Osteocyte (in vitro differentiated cells): ENCODE results near the gene VDR. TPM values are rescaled to one million over a fixed set of nuclear protein-coding genes. Genes with fewer than 3 reads are reported as not detected.

Experiments
- DNase-seq: peaks from one replicate; pipeline ENCODE4 v3.0.0; 2021; ENCODE audit warnings: mixed read lengths; ENCODE audit not compliant: unreplicated experiment; ENCODE audit errors: extremely low spot score
- H3K27ac Mint-ChIP-seq: one replicate; pipeline ENCODE4 v1.8.0; 2021; ENCODE audit warnings: mild to moderate bottlenecking, mixed read lengths; ENCODE audit not compliant: unreplicated experiment
- H3K27me3 Mint-ChIP-seq: one replicate; pipeline ENCODE4 v1.8.0; 2021; ENCODE audit warnings: mixed read lengths; ENCODE audit not compliant: unreplicated experiment
- H3K36me3 Mint-ChIP-seq: one replicate; pipeline ENCODE4 v1.8.0; 2021; ENCODE audit warnings: mixed read lengths; ENCODE audit not compliant: unreplicated experiment
- H3K4me1 Mint-ChIP-seq: one replicate; pipeline ENCODE4 v1.8.0; 2021; ENCODE audit warnings: mixed read lengths; ENCODE audit not compliant: unreplicated experiment
- H3K4me3 Mint-ChIP-seq: one replicate; pipeline ENCODE4 v1.8.0; 2021; ENCODE audit warnings: mild to moderate bottlenecking, moderate library complexity, mixed read lengths; ENCODE audit not compliant: unreplicated experiment
- H3K9me3 Mint-ChIP-seq: one replicate; pipeline ENCODE4 v1.8.0; 2021; ENCODE audit warnings: mixed read lengths; ENCODE audit not compliant: unreplicated experiment
- total RNA-seq: library from RNA; stranded (reverse); gene quantifications from 2 replicates; pipeline ENCODE4 v1.2.1, GENCODE V29; 2021
- TF ChIP-seq, protein P1 (sequence below): fragments of 200-600 bp; sonication (generic); IDR thresholded peaks from 2 replicates; pipeline ENCODE4 v1.5.0; 2021; ENCODE audit warnings: antibody characterized with exemption, mild to moderate bottlenecking, moderate library complexity

The VDR gene
- total RNA-seq, 1 donor from 2014 or later = 2.7 TPM

DNA sequence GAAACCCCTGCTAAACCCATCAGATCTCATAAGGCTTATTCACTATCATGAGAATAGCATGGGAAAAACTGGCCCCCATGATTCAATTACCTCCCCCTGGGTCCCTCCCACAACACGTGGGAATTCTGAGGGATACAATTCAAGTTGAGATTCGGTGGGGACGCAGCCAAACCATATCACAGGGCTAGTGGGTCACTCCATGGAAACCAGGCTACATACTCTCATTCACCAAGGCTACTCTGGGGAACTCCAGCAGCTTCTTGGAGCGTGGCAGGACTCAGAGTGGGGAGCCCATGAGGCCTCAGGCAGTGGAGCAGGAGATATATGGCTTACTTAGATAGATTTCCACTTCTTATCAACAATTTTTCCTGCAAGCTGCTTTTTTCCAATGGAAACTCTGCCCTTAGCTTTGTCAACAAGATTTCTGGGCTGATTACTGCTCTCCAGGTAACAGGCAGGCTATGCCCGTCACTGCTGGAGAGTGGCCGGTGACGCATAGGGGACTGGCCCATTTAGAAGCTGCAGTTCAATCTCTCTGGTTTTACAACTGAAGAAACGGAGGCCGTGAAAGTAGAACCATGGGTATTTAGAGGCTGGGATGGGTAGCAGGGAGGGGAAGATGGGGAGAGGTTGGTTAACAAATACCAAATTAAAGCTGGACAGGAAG lies 16.5 kb downstream of the VDR start:
- TF ChIP-seq, protein P1, sequence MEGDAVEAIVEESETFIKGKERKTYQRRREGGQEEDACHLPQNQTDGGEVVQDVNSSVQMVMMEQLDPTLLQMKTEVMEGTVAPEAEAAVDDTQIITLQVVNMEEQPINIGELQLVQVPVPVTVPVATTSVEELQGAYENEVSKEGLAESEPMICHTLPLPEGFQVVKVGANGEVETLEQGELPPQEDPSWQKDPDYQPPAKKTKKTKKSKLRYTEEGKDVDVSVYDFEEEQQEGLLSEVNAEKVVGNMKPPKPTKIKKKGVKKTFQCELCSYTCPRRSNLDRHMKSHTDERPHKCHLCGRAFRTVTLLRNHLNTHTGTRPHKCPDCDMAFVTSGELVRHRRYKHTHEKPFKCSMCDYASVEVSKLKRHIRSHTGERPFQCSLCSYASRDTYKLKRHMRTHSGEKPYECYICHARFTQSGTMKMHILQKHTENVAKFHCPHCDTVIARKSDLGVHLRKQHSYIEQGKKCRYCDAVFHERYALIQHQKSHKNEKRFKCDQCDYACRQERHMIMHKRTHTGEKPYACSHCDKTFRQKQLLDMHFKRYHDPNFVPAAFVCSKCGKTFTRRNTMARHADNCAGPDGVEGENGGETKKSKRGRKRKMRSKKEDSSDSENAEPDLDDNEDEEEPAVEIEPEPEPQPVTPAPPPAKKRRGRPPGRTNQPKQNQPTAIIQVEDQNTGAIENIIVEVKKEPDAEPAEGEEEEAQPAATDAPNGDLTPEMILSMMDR = no peak
- Mint-ChIP-seq H3K36me3 (no peaks in the 10 kb centered on the region), H3K4me3 (no peak overlapping the region), H3K4me1 (no peaks in the 10 kb centered on the region), H3K27me3 (no peaks in the 10 kb centered on the region), H3K27ac (no peak overlapping the region), H3K9me3 (no peaks in the 10 kb centered on the region)
- no peak for DNase-seq

DNA sequence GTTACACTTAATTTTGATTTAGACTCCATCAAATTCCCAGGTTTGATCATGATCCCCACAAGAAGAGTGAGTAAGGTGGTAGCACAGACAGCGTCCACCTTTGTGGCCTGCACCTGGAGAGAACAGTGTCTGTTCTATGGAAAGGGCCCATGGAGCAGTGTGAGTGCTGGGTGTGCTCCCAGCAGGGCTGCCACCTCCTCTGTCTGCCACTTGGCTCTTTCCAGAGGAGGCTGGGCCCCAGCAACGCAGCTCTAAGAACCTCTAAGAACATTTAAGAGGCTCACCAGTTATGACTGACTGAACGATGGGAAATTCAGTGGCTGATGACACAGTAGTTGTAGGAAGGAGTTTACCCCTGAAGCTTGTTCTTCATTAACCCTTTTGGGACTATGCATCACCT lies 17.3 kb downstream of the VDR start:
- Mint-ChIP-seq H3K36me3 (no peaks in the 10 kb centered on the region), H3K4me1 (peaks cover 4% of the 10 kb centered on the region), H3K27me3 (no peaks in the 10 kb centered on the region), H3K27ac (no peak overlapping the region), H3K9me3 (no peaks in the 10 kb centered on the region), H3K4me3 (no peak overlapping the region)
- TF ChIP-seq, protein P1 = no peak
- no peak for DNase-seq

DNA sequence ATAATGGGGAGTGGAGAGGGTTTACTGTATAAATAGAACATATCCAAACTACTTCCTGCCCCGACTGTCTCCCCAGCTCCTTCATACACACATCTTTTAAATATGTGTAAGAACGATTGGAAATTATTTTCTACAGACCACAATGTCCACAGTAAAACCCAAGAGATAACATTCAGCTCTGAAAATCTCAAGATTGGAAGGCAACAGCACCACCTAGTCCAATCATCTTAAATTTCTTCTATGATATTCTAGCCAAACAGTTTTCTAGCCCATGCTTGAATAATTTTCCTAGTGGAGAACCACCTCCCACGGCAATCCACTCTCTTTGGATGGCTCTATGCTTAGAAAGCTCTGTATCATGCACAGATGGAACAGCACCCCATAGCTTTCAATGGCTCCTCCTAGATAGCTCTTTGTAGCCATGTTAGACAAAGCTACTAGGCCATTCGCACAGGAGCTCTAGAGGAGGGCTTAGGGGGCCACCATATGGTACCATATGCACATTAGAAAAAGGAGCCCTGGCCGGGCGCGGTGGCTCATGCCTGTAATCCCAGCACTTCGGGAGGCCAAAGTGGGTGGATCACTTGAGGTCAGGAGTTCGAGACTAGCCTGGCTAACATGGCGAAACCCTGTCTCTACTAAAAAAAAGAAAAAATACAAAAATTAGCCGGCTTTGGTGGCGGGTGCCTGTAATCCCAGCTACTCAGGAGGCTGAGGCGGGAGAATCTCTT lies 18.1 kb downstream of the VDR start:
- Mint-ChIP-seq H3K4me1 (peaks cover 10% of the 10 kb centered on the region), H3K36me3 (no peaks in the 10 kb centered on the region), H3K4me3 (no peak overlapping the region), H3K9me3 (no peaks in the 10 kb centered on the region), H3K27ac (no peak overlapping the region), H3K27me3 (no peaks in the 10 kb centered on the region)
- TF ChIP-seq, protein P1 = peak; percentile 8
- DNase-seq = no peak

DNA sequence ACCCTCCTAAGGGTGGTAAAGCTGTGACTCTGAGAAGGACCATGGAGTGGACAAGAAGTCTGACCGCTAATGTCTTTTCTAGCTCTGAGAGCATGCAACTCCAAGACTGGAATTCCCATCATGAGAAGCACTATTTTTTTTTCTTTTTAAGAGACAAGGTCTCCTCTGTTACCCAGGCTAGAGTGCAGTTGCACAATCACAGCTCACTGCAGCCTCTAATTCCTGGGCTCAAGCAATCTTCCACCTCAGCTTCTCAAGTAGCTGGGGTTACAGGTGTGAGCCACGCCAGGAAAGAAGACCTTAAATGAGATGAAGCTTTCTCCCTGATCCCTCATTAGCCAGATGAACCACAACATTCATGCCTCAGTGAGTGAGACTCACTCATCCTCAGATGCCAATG lies 19.2 kb downstream of the VDR start:
- Mint-ChIP-seq H3K36me3 (no peaks in the 10 kb centered on the region), H3K9me3 (no peaks in the 10 kb centered on the region), H3K4me1 (peaks cover 15% of the 10 kb centered on the region), H3K4me3 (no peak overlapping the region), H3K27me3 (no peaks in the 10 kb centered on the region), H3K27ac (no peak overlapping the region)
- TF ChIP-seq, protein P1 = no peak
- no peak for DNase-seq

DNA sequence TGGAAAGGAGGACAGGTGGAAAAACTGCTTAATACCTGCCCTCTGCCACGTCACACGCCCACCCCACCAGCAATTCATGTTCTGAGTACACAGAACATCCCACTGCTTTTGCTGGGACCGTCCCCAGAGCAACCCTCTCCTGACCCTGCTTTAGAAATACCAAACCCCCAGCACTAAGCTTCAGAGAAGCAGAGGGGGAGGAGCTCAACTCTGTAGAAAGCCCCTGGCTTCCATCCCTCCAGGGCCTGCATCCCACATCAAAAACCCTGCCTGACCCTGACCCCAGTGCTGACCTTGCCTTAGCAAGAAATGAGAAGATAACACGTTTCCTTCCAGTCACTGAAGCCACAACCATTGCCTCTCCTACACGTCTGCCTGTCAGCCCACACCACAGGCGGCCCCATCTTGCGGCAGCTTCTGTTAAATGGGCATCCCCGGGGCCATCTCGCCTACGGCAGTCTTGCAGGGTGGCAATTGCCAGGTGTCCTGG lies 19.7 kb downstream of the VDR start:
- no peak overlapping the region for H3K27ac Mint-ChIP-seq
- no peak overlapping the region for H3K4me3 Mint-ChIP-seq
- no peaks in the 10 kb centered on the region for H3K27me3 Mint-ChIP-seq
- H3K4me1 Mint-ChIP-seq = peaks cover 15% of the 10 kb centered on the region
- H3K9me3 Mint-ChIP-seq = no peaks in the 10 kb centered on the region
- no peak for DNase-seq
- no peaks in the 10 kb centered on the region for H3K36me3 Mint-ChIP-seq
- TF ChIP-seq, protein P1 = no peak
